ENCODE measurements around the gene MRPL48. TPM values are rescaled to one million over a fixed set of nuclear protein-coding genes. Genes with fewer than 3 reads are reported as not detected.

Gene MRPL48
- total RNA-seq, 2 donors from 2014 or later = 33.4 to 37.3 TPM

Other genes with a start within 250 kb of the MRPL48 start
- 10 to 100 TPM; 31.5 to 35.2 TPM for gene FAM168A, start 189.8 kb upstream of the MRPL48 start, total RNA-seq
- 10 to 100 TPM in 1 of 2 donors, 1 to 10 TPM in 1; 9.9 to 11.2 TPM for gene PLEKHB1, start 141.3 kb upstream of the MRPL48 start, total RNA-seq
- 100 to 1,000 TPM; 100 to 134 TPM for gene RAB6A, start 26.8 kb upstream of the MRPL48 start, total RNA-seq
- gene COA4, start 89.0 kb downstream of the MRPL48 start, total RNA-seq = 10 to 100 TPM; 60.3 to 65.3 TPM
- 10 to 100 TPM; 15.4 to 19.9 TPM for gene PAAF1, start 89.1 kb downstream of the MRPL48 start, total RNA-seq
- not detected for gene DNAJB13, start 163.2 kb downstream of the MRPL48 start, total RNA-seq
- gene UCP2, start 195.0 kb downstream of the MRPL48 start, total RNA-seq = 10 to 100 TPM; 21.6 to 30.2 TPM
- gene UCP3, start 221.2 kb downstream of the MRPL48 start, total RNA-seq = 1 to 10 TPM; 1.1 to 2.2 TPM

Measured in left cardiac atrium (tissue), 2 donors.